Thoracic aorta (tissue), 2 donors: ENCODE data around the gene TNS4. TPM values are rescaled to one million over a fixed set of nuclear protein-coding genes. Genes with fewer than 3 reads are reported as not detected.

Experiments used
- ATAC-seq: fragments of 150-250 bp; one replicate; pipeline ENCODE4 v1.8.0; 2017; ENCODE audit warnings: low read depth; ENCODE audit not compliant: insufficient number of reproducible peaks, low FRiP score
- DNase-seq: peaks from one replicate; pipeline ENCODE4 v3.0.0-alpha.2; 2020; ENCODE audit warnings: low spot score
- H3K27ac ChIP-seq, 2 donors: fragments of 200-600 bp; sonication (generic); 1 replicate in 1 of 2; 2 replicates in 1 of 2; pipeline ENCODE4 v1.5.1; 2016; ENCODE audit warnings: mild to moderate bottlenecking in 2 of 2, moderate library complexity in 2 of 2
- H3K27me3 ChIP-seq: fragments of 200-600 bp; sonication (generic); replicated peaks from 2 replicates; pipeline ENCODE4 v1.6.0; 2016; ENCODE audit warnings: mild to moderate bottlenecking; ENCODE audit not compliant: insufficient read depth
- H3K36me3 ChIP-seq: fragments of 200-600 bp; sonication (generic); one replicate; pipeline ENCODE4 v1.5.1; 2016
- H3K4me1 ChIP-seq, 2 donors: fragments of 200-600 bp; sonication (generic); 1 replicate in 1 of 2; 2 replicates in 1 of 2; pipeline versions ENCODE4 v1.5.1 to v1.6.0; 2016; ENCODE audit warnings: low read depth in 2 of 2, mild to moderate bottlenecking in 1 of 2; ENCODE audit not compliant: control insufficient read depth in 1 of 2
- H3K4me3 ChIP-seq: fragments of 200-600 bp; sonication (generic); 2 replicates; pipeline ENCODE4 v1.5.1; 2016; ENCODE audit warnings: mild to moderate bottlenecking
- H3K9me3 ChIP-seq: fragments of 200-600 bp; sonication (generic); 2 replicates; pipeline ENCODE4 v1.5.1; 2016
- CTCF ChIP-seq: fragments of 200-600 bp; sonication (generic); IDR thresholded peaks from one replicate; pipeline ENCODE4 v1.5.1; 2019; ENCODE audit warnings: antibody characterized with exemption
- total RNA-seq, 2 donors: library from RNA; depleted of rRNA; stranded (reverse); fragments of >200 nt; gene quantifications; one replicate each; pipeline versions ENCODE4 v1.1.0 to v1.2.3, GENCODE V29; 2016

The TNS4 gene
- total RNA-seq, 2 donors from 2014 or later: 0.14 to 0.78 TPM

- ATAC-seq (no peak), DNase-seq (no peak)
- Histone ChIP-seq H3K27me3 (no peaks in the 10 kb centered on the region), H3K4me3 (no peak overlapping the region), H3K27ac (no peak overlapping the region), H3K4me1 (peaks cover 5 to 23% of the 10 kb centered on the region in 2 donors), H3K9me3 (no peaks in the 10 kb centered on the region), H3K36me3 (no peaks in the 10 kb centered on the region)
- no peak for TF ChIP-seq CTCF
Observed at GRCh38 chr17:40496634-40497420, 4.6 kb downstream of the TNS4 start.

GRCh38 chr17:40496170-40496569 is 5.3 kb downstream of the TNS4 start:
- Histone ChIP-seq H3K27me3 (no peaks in the 10 kb centered on the region), H3K27ac (no peak overlapping the region), H3K9me3 (no peaks in the 10 kb centered on the region), H3K4me3 (no peak overlapping the region), H3K4me1 (peaks cover 5 to 23% of the 10 kb centered on the region in 2 donors), H3K36me3 (no peaks in the 10 kb centered on the region)
- DNase-seq (no peak), ATAC-seq (no peak)
- no peak for TF ChIP-seq CTCF

GRCh38 chr17:40495140-40495539 is 6.3 kb downstream of the TNS4 start:
- H3K4me3 ChIP-seq: no peak overlapping the region

GRCh38 chr17:40493697-40494096 is 7.7 kb downstream of the TNS4 start:
- no peak overlapping the region for H3K4me3 ChIP-seq
- no peak overlapping the region for H3K27ac ChIP-seq
- no peaks in the 10 kb centered on the region for H3K9me3 ChIP-seq
- H3K36me3 ChIP-seq: no peaks in the 10 kb centered on the region
- H3K27me3 ChIP-seq: no peaks in the 10 kb centered on the region
- no peak for ATAC-seq
- TF ChIP-seq CTCF: no peak
- DNase-seq: no peak
- peaks cover 0 to 8% of the 10 kb centered on the region in 2 donors for H3K4me1 ChIP-seq

More at GRCh38 chr17:40495140-40495539, 6.3 kb downstream of the TNS4 start:
- H3K27ac ChIP-seq: no peak overlapping the region
- H3K9me3 ChIP-seq: no peaks in the 10 kb centered on the region
- no peaks in the 10 kb centered on the region for H3K27me3 ChIP-seq
- H3K36me3 ChIP-seq: no peaks in the 10 kb centered on the region
- no peak for ATAC-seq
- TF ChIP-seq CTCF: no peak
- peaks cover 5 to 19% of the 10 kb centered on the region in 2 donors for H3K4me1 ChIP-seq
- DNase-seq: no peak

GRCh38 chr17:40491486-40491885 is 9.9 kb downstream of the TNS4 start:
- H3K4me1 ChIP-seq: peaks cover 0 to 6% of the 10 kb centered on the region in 2 donors
- H3K27me3 ChIP-seq: no peaks in the 10 kb centered on the region
- no peak for TF ChIP-seq CTCF
- DNase-seq (no peak), ATAC-seq (no peak)
- no peaks in the 10 kb centered on the region for H3K9me3 ChIP-seq
- no peak overlapping the region for H3K4me3 ChIP-seq
- H3K27ac ChIP-seq: no peak overlapping the region
- no peaks in the 10 kb centered on the region for H3K36me3 ChIP-seq
